Osteoblast (primary cell): ENCODE results near the gene MIPOL1. TPM values are rescaled to one million over a fixed set of nuclear protein-coding genes. Genes with fewer than 3 reads are reported as not detected.

ENCODE experiments used
- DNase-seq: peaks from one replicate; pipeline ENCODE4 v3.0.0; 2011; ENCODE audit warnings: low spot score, mixed read lengths; ENCODE audit not compliant: insufficient read length; ENCODE audit errors: missing footprints
- H2AFZ ChIP-seq: 2 replicates; pipeline ENCODE4 v1.6.0; 2011; ENCODE audit warnings: mild to moderate bottlenecking, low read length
- H3K27ac ChIP-seq: 2 replicates; pipeline ENCODE4 v1.5.1; 2011; ENCODE audit warnings: mild to moderate bottlenecking, low read depth, low read length, moderate library complexity
- H3K27me3 ChIP-seq: 2 replicates; pipeline ENCODE4 v1.6.0; 2012; ENCODE audit warnings: mild to moderate bottlenecking, control low read depth, inconsistent platforms, low read length, moderate library complexity; ENCODE audit not compliant: insufficient read depth
- H3K36me3 ChIP-seq: 2 replicates; pipeline ENCODE4 v1.5.1; 2011; ENCODE audit warnings: mild to moderate bottlenecking, low read length, control low read depth, moderate library complexity; ENCODE audit not compliant: insufficient read depth
- H3K4me1 ChIP-seq: 2 replicates; pipeline ENCODE4 v1.5.1; 2011; ENCODE audit warnings: mild to moderate bottlenecking, low read length, control low read depth, moderate library complexity; ENCODE audit not compliant: insufficient read depth
- H3K4me2 ChIP-seq: 2 replicates; pipeline ENCODE4 v1.6.0; 2011; ENCODE audit warnings: mild to moderate bottlenecking, low read length; ENCODE audit not compliant: insufficient read depth
- H3K4me3 ChIP-seq: fragments of 200-600 bp; sonication (generic); 3 replicates; pipeline ENCODE4 v1.5.1; 2012; ENCODE audit warnings: mild to moderate bottlenecking, low read length, inconsistent platforms; ENCODE audit not compliant: insufficient read depth
- H3K79me2 ChIP-seq: 2 replicates; pipeline ENCODE4 v1.6.0; 2012; ENCODE audit warnings: mild to moderate bottlenecking, low read length, control low read depth, inconsistent platforms; ENCODE audit not compliant: insufficient read depth
- H3K9me3 ChIP-seq: 2 replicates; pipeline ENCODE4 v1.5.1; 2011; ENCODE audit warnings: low read depth, low read length, control low read depth
- H4K20me1 ChIP-seq: 2 replicates; pipeline ENCODE4 v1.6.0; 2012; ENCODE audit warnings: mild to moderate bottlenecking, low read length, control low read depth; ENCODE audit not compliant: insufficient read depth
- CTCF ChIP-seq: IDR thresholded peaks from 2 replicates; pipeline ENCODE4 v1.5.1; 2011; ENCODE audit warnings: mild to moderate bottlenecking, low read depth, low read length, moderate library complexity; ENCODE audit errors: extremely low read depth
- total RNA-seq: library from RNA; depleted of rRNA; stranded (reverse); fragments of >200 nt; gene quantifications from 2 replicates; pipeline ENCODE4 v1.2.3, GENCODE V29; 2012

The MIPOL1 gene
- total RNA-seq, 1 donor, result 9.0 TPM

DNA sequence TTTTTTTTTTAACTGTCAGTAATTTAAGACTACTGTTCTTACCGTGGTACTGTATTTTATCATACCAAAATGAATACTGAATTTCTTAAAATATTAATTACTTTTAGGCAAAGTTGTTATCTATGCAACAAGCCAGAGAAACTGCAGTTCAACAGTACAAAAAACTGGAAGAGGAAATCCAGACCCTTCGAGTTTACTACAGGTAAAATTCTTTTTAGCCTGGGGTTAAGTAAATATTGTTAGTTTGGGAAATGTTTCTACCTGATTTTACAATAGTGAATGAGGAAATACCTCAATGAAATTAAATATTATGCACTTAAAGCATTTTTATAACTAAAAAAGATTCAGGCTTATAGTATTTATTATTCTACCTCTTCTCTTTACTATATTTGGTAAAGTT, 225.0 kb downstream of the MIPOL1 start:
- Histone ChIP-seq H4K20me1 (no peaks in the 10 kb centered on the region), H3K27ac (no peak overlapping the region), H3K79me2 (no peaks in the 10 kb centered on the region), H2AFZ (no peak overlapping the region), H3K4me1 (no peaks in the 10 kb centered on the region), H3K36me3 (no peaks in the 10 kb centered on the region), H3K27me3 (no peaks in the 10 kb centered on the region), H3K4me3 (no peak overlapping the region), H3K4me2 (no peak overlapping the region), H3K9me3 (no peaks in the 10 kb centered on the region)
- DNase-seq, result no peak
- TF ChIP-seq CTCF, result no peak

DNA sequence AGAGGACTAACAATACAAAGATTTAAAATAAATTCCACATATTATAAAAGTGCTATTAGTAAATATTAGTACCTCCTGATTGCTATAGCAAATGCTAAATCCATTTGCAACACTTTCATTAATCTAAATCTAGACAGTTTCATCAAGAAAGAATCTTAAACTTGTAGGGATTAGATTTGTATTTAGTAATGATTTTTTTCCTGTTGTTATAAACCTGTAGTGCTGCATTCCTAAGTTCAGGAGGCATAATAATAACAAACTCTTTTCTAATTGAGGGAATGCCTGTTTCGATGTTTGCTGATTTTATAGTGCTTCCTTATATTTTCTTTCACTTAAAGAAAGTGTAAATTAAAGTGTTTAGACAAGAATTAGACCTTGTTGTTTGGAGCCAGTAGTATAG, 231.2 kb downstream of the MIPOL1 start:
- Histone ChIP-seq H3K27me3 (no peaks in the 10 kb centered on the region), H3K36me3 (no peaks in the 10 kb centered on the region), H3K4me2 (no peak overlapping the region), H3K4me1 (no peaks in the 10 kb centered on the region), H3K79me2 (no peaks in the 10 kb centered on the region), H3K9me3 (no peaks in the 10 kb centered on the region), H4K20me1 (no peaks in the 10 kb centered on the region), H2AFZ (no peak overlapping the region), H3K27ac (no peak overlapping the region), H3K4me3 (no peak overlapping the region)
- no peak for TF ChIP-seq CTCF
- no peak for DNase-seq

- Histone ChIP-seq H3K36me3 (no peaks in the 10 kb centered on the region), H3K79me2 (no peaks in the 10 kb centered on the region), H3K4me2 (no peak overlapping the region), H4K20me1 (no peaks in the 10 kb centered on the region), H3K4me3 (no peak overlapping the region), H3K4me1 (no peaks in the 10 kb centered on the region), H3K27ac (no peak overlapping the region), H2AFZ (no peak overlapping the region), H3K9me3 (no peaks in the 10 kb centered on the region), H3K27me3 (no peaks in the 10 kb centered on the region)
- no peak for DNase-seq
- TF ChIP-seq CTCF, result no peak
Observed at GRCh38 chr14:37429618-37430017, 231.9 kb downstream of the MIPOL1 start.

GRCh38 chr14:37434867-37435266, 237.1 kb downstream of the MIPOL1 start:
- Histone ChIP-seq H4K20me1 (no peaks in the 10 kb centered on the region), H3K27ac (no peak overlapping the region), H3K4me2 (no peak overlapping the region), H3K4me3 (no peak overlapping the region), H3K79me2 (no peaks in the 10 kb centered on the region), H3K36me3 (no peaks in the 10 kb centered on the region), H3K27me3 (no peaks in the 10 kb centered on the region), H3K9me3 (no peaks in the 10 kb centered on the region), H2AFZ (no peak overlapping the region), H3K4me1 (no peaks in the 10 kb centered on the region)
- TF ChIP-seq CTCF, result no peak
- DNase-seq, result no peak
